GM21515 (cell line): ENCODE measurements around the gene AHSG.

Experiments used
- ATAC-seq: cut with Tn5 transposase; IDR thresholded peaks from one replicate; pipeline ENCODE4 v1.9.1; 2021; ENCODE audit not compliant: unreplicated experiment

The AHSG gene

GRCh38 chr3:186590580-186591295 lies 22.1 kb upstream of the AHSG start:
- ATAC-seq, result no peak

- no peak for ATAC-seq
Observed at GRCh38 chr3:186592682-186593081, 20.2 kb upstream of the AHSG start.

- no peak for ATAC-seq
Observed at GRCh38 chr3:186593862-186594261, 19.0 kb upstream of the AHSG start.

GRCh38 chr3:186594591-186595113 lies 18.2 kb upstream of the AHSG start:
- no peak for ATAC-seq

GRCh38 chr3:186596568-186597287 lies 16.1 kb upstream of the AHSG start:
- ATAC-seq, result no peak

GRCh38 chr3:186598108-186598784 lies 14.6 kb upstream of the AHSG start:
- no peak for ATAC-seq

GRCh38 chr3:186598794-186599141 lies 14.1 kb upstream of the AHSG start:
- ATAC-seq, result no peak

- ATAC-seq, result no peak
Observed at GRCh38 chr3:186599142-186599784, 13.6 kb upstream of the AHSG start.

- no peak for ATAC-seq
Observed at GRCh38 chr3:186599785-186600166, 13.1 kb upstream of the AHSG start.

GRCh38 chr3:186600896-186601295 lies 12.0 kb upstream of the AHSG start:
- no peak for ATAC-seq

GRCh38 chr3:186603159-186603558 lies 9.7 kb upstream of the AHSG start:
- ATAC-seq, result no peak

- ATAC-seq, result no peak
Observed at GRCh38 chr3:186605078-186605477, 7.8 kb upstream of the AHSG start.

- ATAC-seq, result no peak
Observed at GRCh38 chr3:186605561-186606545, 7.0 kb upstream of the AHSG start.

- ATAC-seq, result no peak
Observed at GRCh38 chr3:186608624-186609215, 4.1 kb upstream of the AHSG start.

- no peak for ATAC-seq
Observed at GRCh38 chr3:186609247-186609868, 3.5 kb upstream of the AHSG start.

- ATAC-seq, result no peak
Observed at GRCh38 chr3:186612065-186612464, 795 bp upstream of the AHSG start.

- no peak for ATAC-seq
Observed at GRCh38 chr3:186613637-186614265, 891 bp downstream of the AHSG start.

GRCh38 chr3:186614266-186614596 lies 1.4 kb downstream of the AHSG start:
- no peak for ATAC-seq
